Hematopoietic multipotent progenitor cell treated with erythropoietin and hydrocortisone succinate and interleukin-3 and kit ligand, for 15 days (in vitro differentiated cells): ENCODE results near the gene ARF1.

Experiments
- DNase-seq: peaks from one replicate; pipeline ENCODE4 v3.0.0-alpha.2; 2015; ENCODE audit warnings: low spot score

The ARF1 gene

DNA sequence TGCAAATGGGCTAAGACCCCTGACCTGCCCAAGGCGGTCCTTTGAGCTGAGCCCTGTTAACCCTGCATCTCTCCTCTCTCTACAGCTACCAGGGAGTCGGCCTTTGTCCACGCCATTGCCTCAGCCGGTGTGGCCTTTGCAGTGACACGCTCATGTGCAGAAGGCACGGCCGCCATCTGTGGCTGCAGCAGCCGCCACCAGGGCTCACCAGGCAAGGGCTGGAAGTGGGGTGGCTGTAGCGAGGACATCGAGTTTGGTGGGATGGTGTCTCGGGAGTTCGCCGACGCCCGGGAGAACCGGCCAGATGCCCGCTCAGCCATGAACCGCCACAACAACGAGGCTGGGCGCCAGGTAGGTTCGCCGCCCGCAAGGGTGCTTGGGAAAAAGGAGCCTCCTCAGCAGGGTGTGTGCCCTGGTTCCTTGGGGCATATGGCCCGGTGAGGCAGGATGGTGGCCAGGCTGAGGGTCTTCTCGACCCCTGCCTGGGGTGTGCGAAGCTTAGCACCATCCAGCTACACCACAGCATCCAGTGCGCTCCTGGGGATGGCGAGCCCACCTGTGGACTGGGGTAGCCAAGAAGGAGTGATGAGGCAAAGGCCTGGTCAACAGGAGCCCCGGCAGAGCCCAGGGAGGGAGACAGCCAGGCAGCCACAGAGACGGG is 31.8 kb upstream of the ARF1 start:
- DNase-seq, result no peak

DNA sequence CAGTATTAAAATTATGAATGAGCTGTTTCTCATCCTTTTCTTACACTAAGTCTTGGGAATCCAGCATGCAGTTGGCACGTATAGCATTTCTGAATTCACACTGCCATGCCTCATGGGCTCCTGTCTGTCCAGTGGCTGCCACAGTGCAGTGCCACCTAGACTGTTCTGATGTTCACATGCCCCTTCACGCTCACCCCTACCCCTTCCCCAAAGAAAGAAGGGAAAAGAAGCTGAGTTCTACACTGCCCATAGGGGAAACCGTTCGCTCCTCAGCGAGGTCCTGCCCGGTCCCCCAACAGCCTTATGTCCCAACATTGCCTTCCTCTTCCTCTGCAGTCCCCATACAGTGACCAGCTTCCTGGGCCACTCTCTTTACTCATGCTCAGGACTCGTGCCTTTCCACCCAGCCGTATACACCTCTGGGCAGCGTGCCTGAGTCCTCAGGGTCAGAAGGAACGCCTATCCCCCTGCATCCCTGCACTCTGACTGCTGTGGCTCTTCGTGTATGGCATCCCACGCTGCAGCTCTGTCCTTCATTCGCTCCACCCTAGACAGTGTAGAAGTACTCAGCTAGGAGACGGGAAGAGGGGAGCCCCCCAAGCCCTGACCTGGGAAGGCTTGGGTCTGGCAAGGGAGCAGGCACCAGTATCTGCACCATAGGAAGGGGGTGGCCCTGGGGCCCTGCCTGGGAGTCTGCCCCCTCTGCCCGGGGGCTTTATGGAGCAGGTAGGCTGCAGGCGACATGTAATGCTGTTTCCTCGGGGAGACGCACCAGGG is 24.1 kb upstream of the ARF1 start:
- DNase-seq, result no peak

DNA sequence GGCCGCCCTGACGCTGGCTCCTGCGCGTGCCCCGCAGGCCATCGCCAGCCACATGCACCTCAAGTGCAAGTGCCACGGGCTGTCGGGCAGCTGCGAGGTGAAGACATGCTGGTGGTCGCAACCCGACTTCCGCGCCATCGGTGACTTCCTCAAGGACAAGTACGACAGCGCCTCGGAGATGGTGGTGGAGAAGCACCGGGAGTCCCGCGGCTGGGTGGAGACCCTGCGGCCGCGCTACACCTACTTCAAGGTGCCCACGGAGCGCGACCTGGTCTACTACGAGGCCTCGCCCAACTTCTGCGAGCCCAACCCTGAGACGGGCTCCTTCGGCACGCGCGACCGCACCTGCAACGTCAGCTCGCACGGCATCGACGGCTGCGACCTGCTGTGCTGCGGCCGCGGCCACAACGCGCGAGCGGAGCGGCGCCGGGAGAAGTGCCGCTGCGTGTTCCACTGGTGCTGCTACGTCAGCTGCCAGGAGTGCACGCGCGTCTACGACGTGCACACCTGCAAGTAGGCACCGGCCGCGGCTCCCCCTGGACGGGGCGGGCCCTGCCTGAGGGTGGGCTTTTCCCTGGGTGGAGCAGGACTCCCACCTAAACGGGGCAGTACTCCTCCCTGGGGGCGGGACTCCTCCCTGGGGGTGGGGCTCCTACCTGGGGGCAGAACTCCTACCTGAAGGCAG is 23.4 kb upstream of the ARF1 start:
- no peak for DNase-seq

DNA sequence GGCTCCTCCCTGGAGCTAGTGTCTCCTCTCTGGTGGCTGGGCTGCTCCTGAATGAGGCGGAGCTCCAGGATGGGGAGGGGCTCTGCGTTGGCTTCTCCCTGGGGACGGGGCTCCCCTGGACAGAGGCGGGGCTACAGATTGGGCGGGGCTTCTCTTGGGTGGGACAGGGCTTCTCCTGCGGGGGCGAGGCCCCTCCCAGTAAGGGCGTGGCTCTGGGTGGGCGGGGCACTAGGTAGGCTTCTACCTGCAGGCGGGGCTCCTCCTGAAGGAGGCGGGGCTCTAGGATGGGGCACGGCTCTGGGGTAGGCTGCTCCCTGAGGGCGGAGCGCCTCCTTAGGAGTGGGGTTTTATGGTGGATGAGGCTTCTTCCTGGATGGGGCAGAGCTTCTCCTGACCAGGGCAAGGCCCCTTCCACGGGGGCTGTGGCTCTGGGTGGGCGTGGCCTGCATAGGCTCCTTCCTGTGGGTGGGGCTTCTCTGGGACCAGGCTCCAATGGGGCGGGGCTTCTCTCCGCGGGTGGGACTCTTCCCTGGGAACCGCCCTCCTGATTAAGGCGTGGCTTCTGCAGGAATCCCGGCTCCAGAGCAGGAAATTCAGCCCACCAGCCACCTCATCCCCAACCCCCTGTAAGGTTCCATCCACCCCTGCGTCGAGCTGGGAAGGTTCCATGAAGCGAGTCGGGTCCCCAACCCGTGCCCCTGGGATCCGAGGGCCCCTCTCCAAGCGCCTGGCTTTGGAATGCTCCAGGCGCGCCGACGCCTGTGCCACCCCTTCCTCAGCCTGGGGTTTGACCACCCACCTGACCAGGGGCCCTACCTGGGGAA is 22.7 kb upstream of the ARF1 start:
- DNase-seq, result peak; percentile 47

DNA sequence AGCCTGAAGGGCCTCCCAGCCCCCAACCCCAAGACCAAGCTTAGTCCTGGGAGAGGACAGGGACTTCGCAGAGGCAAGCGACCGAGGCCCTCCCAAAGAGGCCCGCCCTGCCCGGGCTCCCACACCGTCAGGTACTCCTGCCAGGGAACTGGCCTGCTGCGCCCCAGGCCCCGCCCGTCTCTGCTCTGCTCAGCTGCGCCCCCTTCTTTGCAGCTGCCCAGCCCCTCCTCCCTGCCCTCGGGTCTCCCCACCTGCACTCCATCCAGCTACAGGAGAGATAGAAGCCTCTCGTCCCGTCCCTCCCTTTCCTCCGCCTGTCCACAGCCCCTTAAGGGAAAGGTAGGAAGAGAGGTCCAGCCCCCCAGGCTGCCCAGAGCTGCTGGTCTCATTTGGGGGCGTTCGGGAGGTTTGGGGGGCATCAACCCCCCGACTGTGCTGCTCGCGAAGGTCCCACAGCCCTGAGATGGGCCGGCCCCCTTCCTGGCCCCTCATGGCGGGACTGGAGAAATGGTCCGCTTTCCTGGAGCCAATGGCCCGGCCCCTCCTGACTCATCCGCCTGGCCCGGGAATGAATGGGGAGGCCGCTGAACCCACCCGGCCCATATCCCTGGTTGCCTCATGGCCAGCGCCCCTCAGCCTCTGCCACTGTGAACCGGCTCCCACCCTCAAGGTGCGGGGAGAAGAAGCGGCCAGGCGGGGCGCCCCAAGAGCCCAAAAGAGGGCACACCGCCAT is 21.9 kb upstream of the ARF1 start:
- DNase-seq, result no peak

DNA sequence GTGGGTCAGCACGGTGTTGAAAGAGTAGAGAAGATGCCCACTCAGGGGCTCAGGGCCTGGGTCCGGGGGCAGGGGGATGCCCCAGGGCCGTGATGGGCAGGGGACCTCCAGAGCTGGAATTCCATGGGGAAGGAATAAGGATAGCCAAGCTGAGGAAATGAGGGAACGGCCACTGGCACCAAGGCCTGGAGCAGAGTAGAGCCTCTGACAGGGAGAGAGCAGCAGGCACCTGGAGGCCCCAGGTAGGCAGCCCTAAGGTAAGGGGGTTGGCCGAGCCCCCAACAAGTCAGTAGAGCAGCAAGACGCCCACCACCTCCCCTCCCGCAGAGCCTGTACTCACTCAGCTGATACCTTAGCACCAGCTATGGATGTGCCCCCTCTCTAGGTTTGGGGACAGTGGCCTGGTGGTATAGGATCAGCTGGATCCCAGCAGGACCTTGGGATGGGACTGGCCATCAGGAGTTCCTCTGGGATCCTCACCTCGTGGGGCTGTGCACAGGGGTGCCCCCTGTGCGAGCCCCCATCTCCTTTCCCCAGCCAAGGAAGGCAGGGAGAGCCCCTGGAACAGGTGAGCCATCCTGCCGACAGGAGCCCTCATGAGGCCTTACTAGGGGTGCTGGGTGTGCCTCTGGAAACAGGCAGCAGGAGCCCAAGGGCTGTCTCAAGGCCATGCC is 21.0 kb upstream of the ARF1 start:
- no peak for DNase-seq

DNA sequence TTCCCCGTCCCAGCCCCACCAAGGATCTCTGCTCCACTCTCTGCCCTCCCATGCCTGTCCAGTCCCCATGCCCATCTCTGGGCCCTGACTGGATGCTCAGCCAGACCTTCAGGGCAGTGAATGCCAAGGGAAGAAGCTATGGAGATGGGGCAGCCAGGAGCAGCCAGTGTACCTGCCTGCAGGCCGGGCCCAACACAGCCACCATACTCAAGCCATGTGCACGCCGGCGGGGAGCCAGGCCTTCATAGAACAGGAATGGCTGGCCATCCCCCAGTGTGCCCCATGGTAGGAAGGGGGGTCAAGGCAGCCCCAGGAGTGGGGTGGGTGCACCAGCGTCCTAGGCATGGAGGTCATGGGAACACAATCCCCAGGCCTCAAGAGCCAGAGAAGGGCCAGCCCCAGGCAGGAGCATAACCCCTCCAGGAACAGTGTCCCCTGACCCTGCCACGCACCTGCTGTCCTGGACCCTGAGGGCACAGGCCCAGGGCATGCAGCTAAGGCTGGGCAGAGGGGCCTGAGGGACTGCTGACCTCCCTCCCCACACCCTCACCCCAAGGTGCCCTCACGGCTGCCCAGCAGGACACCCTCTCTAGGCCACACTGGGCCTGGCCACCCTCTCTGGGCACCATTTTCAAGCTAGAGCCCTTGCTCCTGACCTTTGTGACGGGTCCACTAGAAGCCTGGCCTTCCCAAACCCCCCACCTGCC is 20.3 kb upstream of the ARF1 start:
- DNase-seq, result no peak

DNA sequence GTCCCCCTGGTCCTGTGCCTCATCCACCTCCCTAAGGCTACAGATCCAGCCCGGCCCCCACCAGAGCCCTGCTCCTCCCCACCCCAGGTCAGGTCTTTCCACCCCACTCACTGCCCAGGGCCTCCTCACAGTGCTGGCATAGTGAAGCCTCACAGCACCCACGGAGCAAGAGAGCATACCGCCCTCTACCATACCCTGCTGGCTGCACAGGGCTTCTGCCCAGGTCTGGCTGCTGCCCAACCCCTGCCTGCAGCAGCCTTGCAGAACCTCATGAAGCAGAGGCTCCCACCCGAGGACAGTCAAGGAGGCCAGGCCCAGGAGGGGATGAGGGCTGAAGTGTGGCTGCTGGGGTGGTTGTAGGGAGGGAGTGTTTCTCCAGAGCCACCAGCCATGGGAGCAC is 19.7 kb upstream of the ARF1 start:
- no peak for DNase-seq

DNA sequence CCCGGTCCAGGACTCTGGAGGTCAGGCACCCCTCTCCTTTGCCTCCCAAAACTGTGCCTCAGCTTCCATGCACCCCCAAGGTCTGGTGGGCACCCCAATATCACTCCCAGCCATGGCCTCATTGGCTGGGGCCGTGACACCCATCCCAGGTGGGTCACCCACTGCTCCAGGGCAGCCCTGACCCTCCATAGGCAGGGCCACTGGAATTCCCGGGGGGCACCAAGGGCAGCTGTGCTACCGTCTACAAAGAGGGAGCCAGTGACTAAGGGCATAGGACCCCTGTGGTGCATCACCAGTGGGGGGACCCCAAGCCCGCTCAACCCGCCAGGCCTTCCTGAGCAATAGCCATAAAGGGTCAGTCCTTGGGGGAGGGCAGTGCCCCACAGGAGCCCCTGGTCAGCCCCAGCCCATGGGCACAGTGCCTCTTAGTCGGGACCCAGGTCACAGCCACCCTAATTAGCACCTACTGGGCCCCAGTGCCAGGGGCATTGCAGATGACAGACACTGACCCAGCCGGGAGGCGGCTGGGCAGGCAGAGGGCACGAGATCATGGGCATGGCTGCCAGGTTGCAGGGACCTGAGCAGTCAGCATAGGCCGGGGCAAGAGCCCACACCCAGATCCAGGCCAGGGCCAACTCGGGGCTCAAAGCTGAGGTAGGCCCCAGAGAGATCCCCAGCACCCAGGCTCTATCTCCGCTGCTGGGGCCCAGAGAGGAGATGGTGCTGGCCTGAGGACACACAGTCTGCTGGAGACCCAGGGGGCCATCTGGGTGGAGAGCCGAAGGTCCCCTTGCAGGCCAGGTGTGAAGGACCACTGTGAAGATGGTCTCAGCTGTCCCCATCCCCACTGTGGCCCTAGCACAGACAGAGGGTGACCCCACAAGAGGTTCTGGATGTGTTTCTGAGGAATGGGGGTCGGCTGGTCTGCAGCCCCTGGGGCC is 19.0 kb upstream of the ARF1 start:
- DNase-seq, result no peak

DNA sequence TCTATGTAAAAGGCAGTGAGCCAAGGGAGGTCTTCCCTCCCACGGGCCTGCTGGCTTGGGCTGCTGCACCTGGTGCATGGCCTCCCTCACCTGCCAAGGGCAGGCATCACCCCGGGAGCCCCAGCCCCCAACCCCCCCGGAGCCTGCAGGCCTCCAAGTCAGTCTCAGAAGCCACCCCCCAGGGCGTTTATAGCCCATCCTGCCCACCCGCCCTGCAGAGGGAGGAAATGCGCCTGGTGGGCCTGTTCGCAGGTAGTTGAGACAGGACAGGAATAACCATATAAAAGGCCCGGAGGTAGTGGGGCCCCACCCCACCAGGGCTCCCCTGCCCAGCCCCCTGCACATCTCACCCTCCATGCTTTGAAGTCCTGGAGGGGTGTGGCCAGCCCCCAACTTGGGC is 18.2 kb upstream of the ARF1 start:
- DNase-seq, result no peak

DNA sequence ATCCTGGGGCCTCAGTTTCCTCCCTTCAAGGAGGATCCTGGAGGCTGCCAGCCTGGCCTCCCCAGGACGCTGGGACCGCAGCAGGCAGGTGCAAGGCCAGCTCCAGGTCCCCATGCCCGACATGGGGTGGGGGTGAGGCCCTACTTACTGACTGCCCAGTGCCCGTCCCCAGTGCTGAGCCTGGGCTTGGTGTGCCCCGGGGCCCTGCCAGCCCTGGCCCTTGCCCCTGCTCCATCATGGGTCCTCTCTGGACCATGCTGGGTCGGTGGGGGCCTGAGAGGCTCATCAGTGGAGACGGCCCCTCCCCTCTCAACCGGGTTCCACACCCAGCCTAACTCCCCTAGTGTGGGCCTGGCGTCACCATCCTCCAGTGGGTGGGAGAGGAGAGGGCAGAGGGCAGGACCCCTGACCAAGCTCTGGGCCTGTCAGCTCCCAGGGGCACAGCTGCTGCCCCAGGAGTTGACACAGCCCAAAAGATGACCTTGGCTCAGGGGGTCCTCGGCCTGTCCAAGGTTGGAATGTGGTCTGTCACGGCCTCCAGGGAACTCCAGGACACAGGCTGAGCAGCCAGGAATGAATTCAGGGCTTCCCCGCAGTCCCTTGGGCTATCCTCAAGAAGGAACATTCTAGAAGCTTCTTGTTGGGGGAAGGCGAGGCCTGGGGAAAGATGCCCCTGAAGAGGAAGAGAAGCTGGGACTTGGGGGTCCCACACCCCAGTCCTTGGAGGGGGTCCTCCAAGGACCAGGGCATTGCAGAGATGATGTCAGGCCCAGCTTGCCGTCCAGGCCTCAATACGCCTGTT is 17.6 kb upstream of the ARF1 start:
- DNase-seq, result no peak

DNA sequence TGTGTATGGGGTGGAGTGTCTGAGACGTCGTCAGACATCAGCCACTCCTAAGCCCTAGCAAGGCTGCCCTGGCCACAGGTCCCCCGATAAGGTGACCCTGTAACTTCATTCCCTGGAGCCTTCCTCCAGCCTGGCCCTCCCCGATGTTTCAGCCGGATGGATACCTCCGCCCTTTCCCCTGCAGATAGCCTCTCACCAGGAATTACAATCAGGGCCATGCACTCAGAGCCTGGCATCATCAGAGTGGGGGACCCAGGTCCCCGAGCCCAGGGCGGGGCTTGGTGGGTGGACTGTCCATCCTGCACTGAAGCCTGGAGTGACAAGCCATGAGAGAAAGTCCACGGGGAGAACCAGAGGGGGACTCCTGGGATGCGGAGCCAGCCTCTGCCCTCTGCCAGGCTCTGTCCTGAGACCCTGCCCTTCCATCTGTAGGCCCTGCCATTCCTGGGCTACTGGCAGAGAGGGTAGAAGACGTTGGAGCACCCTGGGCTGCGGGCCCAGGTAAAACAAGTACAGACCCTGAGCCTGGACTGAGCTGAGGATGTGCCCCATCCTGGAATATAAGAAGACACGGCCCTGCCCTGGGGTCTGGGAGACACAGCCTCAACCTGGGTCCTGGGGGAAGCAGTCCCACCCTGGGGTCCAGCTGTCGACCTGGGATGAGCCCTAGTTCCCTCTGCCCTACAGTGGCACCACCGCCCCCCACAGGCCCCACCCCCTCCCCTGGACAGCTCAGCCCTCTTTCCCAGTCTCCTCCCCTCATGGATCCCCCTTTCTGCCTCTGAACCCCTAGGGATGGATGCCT is 16.8 kb upstream of the ARF1 start:
- DNase-seq, result no peak

DNA sequence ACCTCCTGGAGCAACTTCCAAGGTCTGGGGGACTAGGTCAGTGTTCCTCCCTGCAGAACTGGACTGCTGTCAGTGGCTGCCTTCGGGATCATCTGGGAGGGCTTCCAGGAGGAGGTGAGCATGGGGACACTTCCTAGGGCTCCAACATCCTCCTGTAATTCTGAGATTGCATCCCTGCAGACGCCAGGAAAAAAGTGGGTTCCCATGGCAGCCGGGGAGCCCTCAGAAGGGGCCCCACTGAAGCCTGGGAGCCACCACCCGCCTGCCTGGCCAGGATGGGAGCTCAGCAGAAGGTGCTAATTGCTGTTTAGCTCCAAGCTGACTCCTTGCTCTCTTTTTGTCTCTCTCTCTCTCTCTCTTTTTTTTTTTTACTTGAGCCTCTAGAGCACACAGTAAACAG is 16.1 kb upstream of the ARF1 start:
- DNase-seq, result no peak

DNA sequence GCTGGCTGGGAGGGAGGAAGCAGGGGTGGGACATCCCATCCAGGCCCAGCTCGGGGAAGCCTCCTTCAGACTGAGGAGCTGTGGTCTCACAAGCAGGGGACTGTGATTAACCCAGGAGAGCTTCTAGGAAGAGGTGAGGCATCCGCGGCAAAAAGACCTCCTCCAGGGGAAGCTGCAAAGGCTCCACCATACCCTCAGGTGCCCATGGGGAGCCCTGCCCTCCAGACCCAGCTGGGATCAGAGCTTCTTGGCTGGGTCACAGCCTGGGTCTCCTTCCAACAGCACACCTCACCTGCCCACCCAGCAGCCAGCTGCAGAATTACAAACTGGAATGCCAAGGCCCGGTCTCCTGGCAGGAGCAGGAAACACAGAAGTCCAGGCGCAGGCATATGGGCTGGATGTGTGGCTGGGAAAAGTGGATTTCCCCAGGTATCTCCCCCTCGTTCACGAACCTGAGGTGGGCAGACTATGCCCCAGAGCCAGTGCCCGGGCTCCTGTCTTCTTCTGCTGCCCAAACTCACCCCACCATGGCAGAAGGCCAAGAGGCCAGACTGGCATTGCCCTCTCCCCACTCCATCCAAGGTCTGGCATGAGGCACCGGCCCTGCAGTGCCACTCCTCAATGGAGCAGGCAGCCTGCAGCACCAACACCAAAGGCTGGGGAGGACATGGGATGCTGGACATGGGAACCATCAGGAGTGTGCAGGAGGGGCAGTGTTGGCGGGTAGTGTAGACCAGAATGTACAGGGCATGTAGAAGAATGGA is 15.4 kb upstream of the ARF1 start:
- no peak for DNase-seq

DNA sequence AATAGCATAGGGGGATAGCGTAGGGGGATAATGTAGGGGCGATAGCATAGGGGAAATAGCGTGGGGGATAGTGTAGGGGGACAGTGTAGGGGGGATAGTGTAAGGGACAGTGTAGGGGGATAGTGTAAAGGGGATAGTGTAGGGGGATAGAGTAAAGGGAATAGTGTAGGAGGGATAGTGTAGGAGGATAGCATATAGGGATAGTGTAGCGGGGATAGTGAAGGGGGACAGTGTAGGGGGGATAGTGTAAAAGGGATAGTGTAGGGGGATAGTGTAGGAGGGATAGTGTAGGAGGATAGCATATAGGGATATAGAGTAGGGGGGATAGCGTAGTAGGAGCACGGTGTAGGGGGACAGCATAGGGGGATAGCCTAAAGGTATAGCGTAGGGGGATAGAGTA is 14.1 kb upstream of the ARF1 start:
- no peak for DNase-seq

DNA sequence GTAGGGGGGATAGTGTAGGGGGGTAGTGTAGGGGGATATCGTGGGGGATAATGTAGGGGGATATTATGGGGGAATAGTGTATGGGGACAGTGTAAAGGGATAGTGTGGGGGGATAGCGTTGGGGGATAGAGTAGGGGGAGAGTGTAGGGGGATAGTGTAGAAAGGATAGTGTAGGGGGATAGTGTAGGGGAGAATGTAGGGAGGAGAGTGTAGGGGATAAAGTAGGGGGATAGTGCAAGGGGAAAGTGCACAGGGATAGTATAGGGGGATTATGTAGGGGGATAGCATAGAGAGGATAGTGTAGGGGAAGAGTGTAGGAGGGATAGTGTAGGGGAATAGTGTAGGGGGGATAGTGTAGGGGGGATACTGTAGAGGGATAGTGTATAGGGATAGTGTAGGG is 12.3 kb upstream of the ARF1 start:
- no peak for DNase-seq

DNA sequence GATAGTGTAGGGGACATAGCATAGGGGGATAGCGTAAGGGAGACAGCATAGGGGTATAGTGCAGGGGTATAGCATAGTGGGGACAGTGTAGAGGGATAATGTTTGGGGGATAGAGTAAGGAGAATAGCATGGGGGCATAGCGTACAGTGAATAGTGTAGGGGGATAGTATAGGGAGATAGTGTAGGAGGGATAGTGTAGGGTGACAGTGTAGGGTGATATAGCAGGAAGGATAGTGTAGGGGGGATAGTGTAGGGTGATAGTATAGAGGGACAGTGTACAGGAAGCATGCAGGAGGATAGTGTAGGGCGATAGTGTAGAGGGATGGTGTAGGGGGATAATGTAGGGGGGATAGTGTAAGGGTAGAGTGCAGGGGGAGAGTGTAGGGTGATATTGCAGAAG is 11.7 kb upstream of the ARF1 start:
- DNase-seq, result no peak
